ENCODE measurements around the gene DST. TPM values are rescaled to one million over a fixed set of nuclear protein-coding genes. Genes with fewer than 3 reads are reported as not detected.

Gene DST
- total RNA-seq, 1 experiment from 2014 or later, result 76.0 TPM

GRCh38 chr6:56501993-56502392 is 140.7 kb downstream of the DST start:
- Histone ChIP-seq H3K4me3 (ENCODE audit: low read depth, low read length) (no peak overlapping the region), H3K36me3 (ENCODE audit: control insufficient read depth, insufficient read depth, low read length) (no peaks in the 10 kb centered on the region), H3K4me1 (no peaks in the 10 kb centered on the region), H3K9me3 (no peaks in the 10 kb centered on the region), H3K27me3 (replicated peaks; ENCODE audit: control insufficient read depth, insufficient read depth, low read length) (no peaks in the 10 kb centered on the region)
- no peak overlapping the region for H3K27ac Mint-ChIP-seq (ENCODE audit: unreplicated experiment)
- POLR2A ChIA-PET, result no interaction called here
- TF ChIP-seq, protein P1, sequence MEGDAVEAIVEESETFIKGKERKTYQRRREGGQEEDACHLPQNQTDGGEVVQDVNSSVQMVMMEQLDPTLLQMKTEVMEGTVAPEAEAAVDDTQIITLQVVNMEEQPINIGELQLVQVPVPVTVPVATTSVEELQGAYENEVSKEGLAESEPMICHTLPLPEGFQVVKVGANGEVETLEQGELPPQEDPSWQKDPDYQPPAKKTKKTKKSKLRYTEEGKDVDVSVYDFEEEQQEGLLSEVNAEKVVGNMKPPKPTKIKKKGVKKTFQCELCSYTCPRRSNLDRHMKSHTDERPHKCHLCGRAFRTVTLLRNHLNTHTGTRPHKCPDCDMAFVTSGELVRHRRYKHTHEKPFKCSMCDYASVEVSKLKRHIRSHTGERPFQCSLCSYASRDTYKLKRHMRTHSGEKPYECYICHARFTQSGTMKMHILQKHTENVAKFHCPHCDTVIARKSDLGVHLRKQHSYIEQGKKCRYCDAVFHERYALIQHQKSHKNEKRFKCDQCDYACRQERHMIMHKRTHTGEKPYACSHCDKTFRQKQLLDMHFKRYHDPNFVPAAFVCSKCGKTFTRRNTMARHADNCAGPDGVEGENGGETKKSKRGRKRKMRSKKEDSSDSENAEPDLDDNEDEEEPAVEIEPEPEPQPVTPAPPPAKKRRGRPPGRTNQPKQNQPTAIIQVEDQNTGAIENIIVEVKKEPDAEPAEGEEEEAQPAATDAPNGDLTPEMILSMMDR (IDR thresholded peaks at IDR 0.05; ENCODE audit: insufficient read depth in 1 of 2, low read depth in 1 of 2, low read length in 1 of 2, severe bottlenecking in 1 of 2, unreplicated experiment in 1 of 2), result no peak
- CTCF ChIA-PET, result no interaction called here
- H3K27me3 Mint-ChIP-seq (ENCODE audit: insufficient read depth, unreplicated experiment), result no peaks in the 10 kb centered on the region
- no peak for DNase-seq
- H3K9me3 Mint-ChIP-seq (ENCODE audit: unreplicated experiment), result no peaks in the 10 kb centered on the region
- H3K4me1 Mint-ChIP-seq (ENCODE audit: low read depth, unreplicated experiment), result peaks cover under 1% of the 10 kb centered on the region
- peaks cover 12% of the 10 kb centered on the region for H3K36me3 Mint-ChIP-seq (ENCODE audit: insufficient read depth, unreplicated experiment)
- H3K4me3 Mint-ChIP-seq (ENCODE audit: unreplicated experiment), result no peak overlapping the region
- intact Hi-C loops (cut with micrococcal nuclease; ENCODE audit: unreplicated experiment), result no loop called here
- no TSS peak for BruUV-seq (replicated peaks)

- Mint-ChIP-seq H3K27me3 (ENCODE audit: insufficient read depth, unreplicated experiment) (no peaks in the 10 kb centered on the region), H3K27ac (ENCODE audit: unreplicated experiment) (no peak overlapping the region), H3K36me3 (ENCODE audit: insufficient read depth, unreplicated experiment) (peaks cover 6% of the 10 kb centered on the region), H3K9me3 (ENCODE audit: unreplicated experiment) (no peaks in the 10 kb centered on the region), H3K4me1 (ENCODE audit: low read depth, unreplicated experiment) (no peaks in the 10 kb centered on the region), H3K4me3 (ENCODE audit: unreplicated experiment) (no peak overlapping the region)
- H3K4me3 ChIP-seq (ENCODE audit: low read depth, low read length), result no peak overlapping the region
- H3K9me3 ChIP-seq, result no peaks in the 10 kb centered on the region
- H3K4me1 ChIP-seq, result no peaks in the 10 kb centered on the region
- intact Hi-C loops (cut with micrococcal nuclease; ENCODE audit: unreplicated experiment), result no loop called here
- no peaks in the 10 kb centered on the region for H3K27me3 ChIP-seq (replicated peaks; ENCODE audit: control insufficient read depth, insufficient read depth, low read length)
- DNase-seq, result no peak
- BruUV-seq (replicated peaks), result no TSS peak
- ChIA-PET CTCF (no interaction called here), POLR2A (no interaction called here)
- no peaks in the 10 kb centered on the region for H3K36me3 ChIP-seq (ENCODE audit: control insufficient read depth, insufficient read depth, low read length)
- TF ChIP-seq, protein P1 (IDR thresholded peaks at IDR 0.05; ENCODE audit: insufficient read depth in 1 of 2, low read depth in 1 of 2, low read length in 1 of 2, severe bottlenecking in 1 of 2, unreplicated experiment in 1 of 2), result no peak
Observed at GRCh38 chr6:56499095-56499494, 143.6 kb downstream of the DST start.

DNA sequence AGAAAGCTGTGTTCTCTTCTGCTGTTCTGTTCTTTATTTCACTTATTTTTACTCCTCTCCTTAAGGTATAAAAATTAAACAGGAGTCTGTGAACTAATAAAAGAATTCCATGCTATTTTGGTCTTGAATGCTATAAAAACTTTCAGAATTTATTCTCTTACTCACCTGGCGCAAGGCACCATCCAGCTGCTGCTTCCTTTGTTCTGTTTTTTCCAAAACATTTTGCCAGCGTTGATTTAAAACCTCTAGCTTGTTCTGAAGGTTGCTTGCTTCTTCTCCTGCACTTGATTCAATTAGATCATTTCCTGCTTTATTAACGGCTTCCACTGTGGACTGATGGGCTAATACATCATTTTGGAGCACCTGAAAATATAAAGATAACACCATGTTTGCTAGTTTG is 145.0 kb downstream of the DST start:
- Mint-ChIP-seq H3K4me3 (ENCODE audit: unreplicated experiment) (no peak overlapping the region), H3K4me1 (ENCODE audit: low read depth, unreplicated experiment) (no peaks in the 10 kb centered on the region), H3K9me3 (ENCODE audit: unreplicated experiment) (no peaks in the 10 kb centered on the region), H3K27me3 (ENCODE audit: insufficient read depth, unreplicated experiment) (no peaks in the 10 kb centered on the region), H3K36me3 (ENCODE audit: insufficient read depth, unreplicated experiment) (peaks cover 14% of the 10 kb centered on the region), H3K27ac (ENCODE audit: unreplicated experiment) (no peak overlapping the region)
- no TSS peak for BruUV-seq (replicated peaks)
- intact Hi-C loops (cut with micrococcal nuclease; ENCODE audit: unreplicated experiment), result no loop called here
- Histone ChIP-seq H3K4me1 (no peaks in the 10 kb centered on the region), H3K9me3 (no peaks in the 10 kb centered on the region), H3K4me3 (ENCODE audit: low read depth, low read length) (no peak overlapping the region), H3K36me3 (ENCODE audit: control insufficient read depth, insufficient read depth, low read length) (no peaks in the 10 kb centered on the region; the same call in 1 of the 2 replicates), H3K27me3 (replicated peaks; ENCODE audit: control insufficient read depth, insufficient read depth, low read length) (no peaks in the 10 kb centered on the region)
- no peak for DNase-seq
- TF ChIP-seq, protein P1 (IDR thresholded peaks at IDR 0.05; ENCODE audit: insufficient read depth in 1 of 2, low read depth in 1 of 2, low read length in 1 of 2, severe bottlenecking in 1 of 2, unreplicated experiment in 1 of 2), result no peak
- POLR2A ChIA-PET, result no interaction called here
- CTCF ChIA-PET, result no interaction called here

Data from Caco-2 (cell line).